Suppressor macrophage treated with lipopolysaccharide for 4 hours (primary cell): ENCODE data around the gene DCLK1.
"Not testable (repeated sequence)": the region's sequence is repeated elsewhere in the genome, so short reads cannot be mapped to it uniquely, and the experiment has no call there.

ENCODE experiments used
- DNase-seq: peaks from one replicate; pipeline ENCODE4 v3.0.0-alpha.2; 2020

DCLK1 gene

DNA sequence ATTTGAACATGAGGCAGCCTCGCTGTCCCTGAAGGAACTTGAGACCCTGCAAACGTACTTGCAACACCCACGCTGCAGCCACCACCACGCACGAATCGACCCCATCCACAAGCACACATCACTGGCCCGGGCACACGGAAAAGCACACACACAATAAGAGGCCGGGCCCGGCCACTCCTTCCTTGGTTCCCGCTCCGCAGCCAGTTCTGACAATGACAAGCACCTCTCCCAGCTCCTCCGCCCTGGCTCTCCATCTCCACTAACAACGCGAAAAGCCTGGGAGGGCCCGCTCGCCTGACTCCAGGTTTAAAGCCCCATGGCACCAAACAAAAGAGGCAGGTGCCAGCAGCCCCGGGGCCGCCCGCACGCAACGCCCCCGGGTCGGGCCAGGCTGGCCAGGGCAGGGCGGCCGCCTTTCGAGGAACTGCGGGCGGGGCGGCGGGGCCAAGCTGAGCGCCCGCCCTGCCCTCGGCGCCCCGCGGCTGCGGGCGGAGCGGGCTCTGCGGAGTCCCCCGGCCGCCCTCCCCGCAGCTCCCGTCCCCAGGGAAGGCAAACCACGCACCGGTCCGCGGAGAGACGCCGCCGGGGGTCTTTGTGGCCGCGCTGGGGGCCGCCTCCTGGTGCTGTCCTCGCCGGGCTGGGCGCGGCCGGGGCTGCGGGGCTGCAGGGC, 495 bp downstream of the DCLK1 start:
- no peak for DNase-seq

GRCh38 chr13:36130193-36130551, 1.0 kb downstream of the DCLK1 start:
- no peak for DNase-seq

GRCh38 chr13:36129539-36129938, 1.6 kb downstream of the DCLK1 start:
- no peak for DNase-seq

GRCh38 chr13:36126491-36126890, 4.7 kb downstream of the DCLK1 start:
- DNase-seq: no peak

GRCh38 chr13:36125841-36126240, 5.3 kb downstream of the DCLK1 start:
- DNase-seq: no peak

GRCh38 chr13:36124236-36124822, 6.9 kb downstream of the DCLK1 start:
- no peak for DNase-seq

- DNase-seq: no peak
Observed at GRCh38 chr13:36115306-36115705, 15.9 kb downstream of the DCLK1 start.

GRCh38 chr13:36114233-36114632, 16.9 kb downstream of the DCLK1 start:
- DNase-seq: no peak

DNA sequence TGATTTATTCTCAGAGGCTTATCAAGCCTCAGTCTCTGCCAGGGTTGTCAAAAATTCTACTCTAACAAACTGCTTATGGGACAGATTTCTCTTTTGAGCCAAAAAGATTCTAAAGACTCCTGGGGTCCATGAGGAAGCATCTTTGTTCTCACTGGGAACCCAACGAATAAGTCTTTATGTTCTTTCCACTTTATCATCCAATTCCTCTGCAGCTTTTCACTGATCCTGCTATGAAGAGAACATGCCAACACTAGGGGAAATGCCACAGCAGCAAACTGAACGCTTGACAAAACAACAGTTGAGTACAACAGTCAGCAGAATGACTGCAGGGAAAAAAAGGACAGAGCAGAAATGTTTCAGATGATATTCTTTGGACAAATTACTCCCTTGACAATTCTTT, 22.2 kb downstream of the DCLK1 start:
- no peak for DNase-seq

- DNase-seq: no peak
Observed at GRCh38 chr13:36108342-36108741, 22.8 kb downstream of the DCLK1 start.

DNA sequence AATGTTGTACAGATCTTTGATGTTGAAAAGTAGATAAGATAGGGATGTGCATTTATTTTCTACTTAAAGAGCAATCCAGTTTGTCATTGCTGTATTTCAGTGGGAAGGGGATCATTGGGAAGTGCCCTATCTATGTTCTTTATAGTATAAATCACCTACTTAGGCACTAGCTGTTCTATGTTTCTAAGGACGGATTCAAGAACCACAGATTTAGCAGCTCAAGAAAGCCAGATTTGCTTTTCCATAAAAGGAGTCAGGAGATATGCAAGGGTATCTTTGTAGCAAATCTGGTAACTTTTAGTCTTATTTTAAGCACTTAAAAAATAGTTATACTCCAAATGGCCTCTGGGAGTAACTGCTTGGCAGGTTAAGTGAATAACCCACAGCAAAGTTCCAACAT, 23.7 kb downstream of the DCLK1 start:
- DNase-seq: no peak

DNA sequence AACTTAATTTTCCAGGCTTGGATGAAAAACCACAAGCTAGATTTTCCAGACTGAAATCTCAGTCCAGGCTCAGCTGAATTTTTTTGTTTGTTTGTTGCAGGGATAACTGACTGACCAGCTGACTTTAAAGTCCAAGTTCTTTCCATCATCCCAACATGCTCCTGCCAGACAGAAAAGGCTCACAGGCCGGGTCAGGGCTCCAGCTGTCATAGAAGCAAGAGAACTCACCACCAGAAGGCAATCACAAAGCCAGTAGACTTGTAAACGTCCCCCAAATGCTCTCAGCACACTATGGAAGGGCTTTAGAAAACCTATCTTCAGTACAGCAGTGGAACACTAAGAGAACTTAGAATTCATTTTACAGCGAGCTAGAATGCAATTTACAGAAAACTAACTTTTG, 25.5 kb downstream of the DCLK1 start:
- no peak for DNase-seq

DNA sequence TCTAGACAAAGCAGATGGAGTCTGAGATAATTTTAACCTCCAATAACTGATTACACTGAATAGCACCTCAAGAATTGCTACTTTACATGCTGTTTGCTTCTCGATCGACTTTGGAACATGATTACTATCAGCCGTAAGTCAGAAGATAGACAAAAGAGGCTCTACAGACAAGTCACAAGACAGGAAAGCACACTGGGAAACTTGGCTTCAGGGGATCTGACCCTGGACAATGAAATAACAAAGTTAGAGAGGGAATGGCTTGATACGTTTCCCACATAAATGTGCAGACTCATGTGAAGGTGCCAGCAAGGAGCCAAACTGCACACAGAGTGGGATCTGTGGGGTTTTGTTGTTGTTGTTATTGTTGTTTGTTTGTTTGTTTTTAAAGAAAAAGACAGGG, 28.5 kb downstream of the DCLK1 start:
- DNase-seq: no peak

DNA sequence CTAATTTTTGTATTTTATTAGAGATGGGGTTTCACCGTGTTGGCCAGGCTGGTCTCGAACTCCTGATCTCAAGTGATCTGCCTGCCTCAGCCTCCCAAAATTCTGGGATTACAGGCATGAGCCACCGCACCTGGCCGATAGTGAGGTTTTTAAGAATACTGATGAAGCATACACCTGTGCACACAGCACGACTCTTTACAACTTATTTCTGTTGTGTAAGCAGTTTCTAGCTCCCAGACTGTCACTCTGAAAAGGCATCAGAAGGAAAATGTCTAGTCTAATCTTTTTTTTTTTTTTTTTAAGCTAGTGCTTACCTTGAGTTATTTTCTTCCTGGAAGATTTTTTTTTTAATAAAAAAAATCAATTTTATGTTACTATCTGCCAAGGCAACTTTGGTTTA, 29.3 kb downstream of the DCLK1 start:
- DNase-seq: not testable (repeated sequence)

DNA sequence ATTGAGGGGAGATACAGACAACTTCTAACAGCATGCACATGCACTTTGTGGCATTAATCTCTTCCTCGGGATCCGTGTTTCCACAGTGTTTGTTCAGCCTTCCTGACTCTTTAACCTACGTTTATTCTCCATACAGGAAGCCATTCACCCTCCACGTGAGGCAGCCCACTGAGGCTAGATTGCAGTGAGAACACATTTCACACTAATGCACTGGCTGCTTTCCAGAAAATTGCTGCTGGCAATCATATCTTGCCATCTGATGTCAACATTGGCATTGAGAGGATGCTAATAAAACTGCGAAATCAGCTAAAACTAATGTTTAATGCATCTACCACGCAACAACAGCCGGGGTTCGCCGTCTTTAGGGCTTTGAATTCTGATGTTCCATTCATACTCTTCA, 30.0 kb downstream of the DCLK1 start:
- no peak for DNase-seq

DNA sequence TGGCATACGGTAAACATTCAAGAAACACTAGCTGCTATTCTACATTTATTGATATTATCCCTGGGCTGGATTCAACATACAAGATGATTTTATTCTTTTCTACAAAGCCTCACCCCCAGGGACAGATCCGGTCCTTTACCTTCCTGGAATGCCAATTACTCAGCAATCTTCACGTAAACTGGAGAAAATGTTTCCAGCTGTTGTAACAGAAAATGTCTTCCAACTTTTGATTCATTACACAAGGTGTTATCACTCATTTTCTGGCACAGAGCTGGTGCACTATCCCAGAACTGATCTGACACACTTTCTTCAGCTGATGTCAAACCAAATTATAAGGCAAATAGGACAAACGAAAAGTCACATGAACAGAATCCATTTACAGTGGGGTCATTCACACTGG, 33.1 kb downstream of the DCLK1 start:
- no peak for DNase-seq

- no peak for DNase-seq
Observed at GRCh38 chr13:36096461-36097416, 34.4 kb downstream of the DCLK1 start.

DNA sequence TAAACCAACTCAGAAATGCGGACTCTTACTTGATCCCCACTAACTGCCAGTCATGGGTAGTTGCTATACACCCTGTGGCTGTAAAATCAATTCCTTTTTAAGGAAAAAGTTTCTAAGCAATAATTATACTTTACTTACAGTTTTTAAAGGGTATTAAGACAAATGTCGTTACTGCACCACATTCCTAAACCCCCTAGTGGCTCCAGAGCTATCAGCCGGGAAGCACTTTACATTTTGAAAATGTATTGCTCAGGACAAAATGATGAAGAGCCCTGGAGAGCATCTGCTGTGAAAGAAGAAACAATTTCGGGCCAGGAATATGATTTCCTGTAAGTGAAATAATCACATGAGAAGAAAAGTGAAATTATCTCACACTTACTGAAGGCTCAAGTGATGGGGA, 36.7 kb downstream of the DCLK1 start:
- no peak for DNase-seq

DNA sequence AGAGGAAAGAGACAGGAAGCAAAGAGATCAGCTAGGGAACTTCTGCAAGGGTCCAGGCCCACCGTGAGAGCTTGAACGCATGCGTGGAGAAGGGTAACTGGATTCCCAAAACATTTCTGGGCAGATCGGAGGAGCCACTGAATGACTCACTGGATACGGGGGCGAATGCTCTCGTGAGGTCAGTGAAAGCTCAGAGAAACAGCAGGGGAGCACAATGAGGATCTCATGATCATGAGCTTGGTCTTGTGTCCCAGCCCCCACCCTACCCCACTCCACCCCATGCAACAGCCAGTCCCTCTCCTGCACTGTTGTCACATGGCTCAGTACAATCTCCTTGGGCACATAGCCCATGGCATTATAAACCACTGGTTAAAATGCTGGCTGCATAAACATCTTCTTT, 40.6 kb downstream of the DCLK1 start:
- DNase-seq: no peak

DNA sequence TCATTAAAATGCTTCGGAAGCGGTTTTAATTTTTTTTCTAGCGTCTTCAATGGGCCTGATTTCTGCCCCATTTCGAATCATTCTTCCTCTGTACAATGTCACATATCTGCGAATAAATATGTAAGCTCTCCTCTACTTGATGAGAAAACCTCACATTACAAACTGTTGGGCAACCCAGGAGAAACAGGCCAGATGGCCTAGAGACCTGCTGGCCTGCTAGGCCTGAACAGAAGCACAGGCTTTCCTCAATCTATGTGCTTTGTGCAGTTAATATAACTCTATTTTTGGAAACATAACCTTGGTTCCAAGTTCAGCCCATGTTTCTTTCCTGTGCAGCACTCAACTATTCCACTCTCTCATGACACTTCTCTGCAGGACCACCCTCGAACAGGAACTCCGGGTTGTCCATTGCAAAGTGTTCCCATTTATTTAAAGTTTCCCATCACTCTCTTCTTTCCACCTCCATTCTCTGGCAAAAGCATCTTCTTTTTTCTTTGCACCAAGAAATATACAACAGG, 42.0 kb downstream of the DCLK1 start:
- DNase-seq: no peak

DNA sequence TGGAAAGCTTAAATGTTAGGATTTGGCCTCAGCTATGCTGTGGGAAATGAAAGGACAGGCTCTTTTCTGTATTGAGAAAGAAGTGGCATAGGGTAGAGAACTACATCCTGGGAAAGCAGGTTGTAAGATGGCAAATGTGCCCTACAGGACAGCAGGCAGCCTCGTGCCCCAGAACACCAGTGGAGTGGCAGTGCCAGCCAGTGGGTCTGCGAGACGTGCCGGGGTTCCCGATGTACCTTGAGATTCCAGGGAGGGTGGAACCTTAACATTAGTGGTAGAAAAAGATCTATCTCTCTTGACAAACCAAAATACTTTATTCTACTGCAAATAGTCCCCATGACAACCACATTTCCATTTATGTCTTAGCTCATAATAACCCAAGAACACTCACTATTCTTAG, 42.7 kb downstream of the DCLK1 start:
- DNase-seq: no peak

DNA sequence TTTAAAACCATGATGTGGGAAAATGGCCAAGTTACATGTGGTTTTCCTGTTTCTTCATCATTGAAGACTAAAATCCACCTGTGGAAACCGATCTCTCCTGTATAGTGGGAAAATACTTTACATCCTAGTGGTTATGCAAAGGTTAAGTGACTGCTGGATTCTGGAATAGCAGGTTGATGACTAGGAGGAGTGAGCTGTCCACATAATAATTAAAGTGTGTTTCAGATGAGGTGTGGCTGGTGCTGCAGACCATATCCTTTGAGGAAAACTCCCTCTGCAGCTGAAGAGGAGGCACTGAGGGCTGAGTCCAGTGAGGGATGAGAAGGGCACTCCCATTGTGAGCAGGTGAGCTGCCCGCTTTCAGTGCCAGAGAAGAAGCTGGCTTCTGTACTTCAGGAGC, 43.2 kb downstream of the DCLK1 start:
- no peak for DNase-seq

- no peak for DNase-seq
Observed at GRCh38 chr13:36086117-36086516, 45.1 kb downstream of the DCLK1 start.

- DNase-seq: no peak
Observed at GRCh38 chr13:36084131-36084530, 47.1 kb downstream of the DCLK1 start.
